H1 (cell line): Measurements from ENCODE around the gene CMTR2. TPM values are rescaled to one million over a fixed set of nuclear protein-coding genes. Genes with fewer than 3 reads are reported as not detected.

Experiments
- CTCF ChIA-PET: fragments of 300-600 bp; sonication (Branson Sonifier 250); formaldehyde crosslinking; loops from one replicate; lab custom pipeline; 2021; ENCODE audit not compliant: partially characterized antibody; lab: Charles Lee
- POLR2A ChIA-PET: fragments of 300-600 bp; sonication (Branson Sonifier 250); formaldehyde crosslinking; loops from one replicate; lab custom pipeline; 2021; ENCODE audit warnings: inconsistent platforms; ENCODE audit not compliant: partially characterized antibody; lab: Charles Lee
- DNase-seq, 2 experiments: peaks; one replicate each; pipeline versions ENCODE4 v3.0.0 to v3.0.0-alpha.2; 2010 to 2022; ENCODE audit warnings: low spot score in 2 of 2, low read depth in 1 of 2, mixed read lengths in 1 of 2
- FAIRE-seq: peaks from 2 replicates; lab custom pipeline; 2011; peaks lifted over from hg19 to GRCh38; lab: Jason Lieb, UNC
- H2AFZ ChIP-seq: 2 replicates; pipeline ENCODE4 v1.8.1; 2012; ENCODE audit warnings: low read length, inconsistent platforms
- H2AK5ac ChIP-seq: 2 replicates; pipeline ENCODE4 v1.6.1; 2013; ENCODE audit warnings: low read depth, low read length
- H2BK120ac ChIP-seq: replicated peaks from 2 replicates; pipeline ENCODE3; 2013; ENCODE audit warnings: low read depth, low read length, inconsistent platforms
- H2BK12ac ChIP-seq: 2 replicates; pipeline ENCODE4 v1.6.1; 2013; ENCODE audit warnings: low read depth, low read length
- H2BK15ac ChIP-seq: 2 replicates; pipeline ENCODE4 v1.6.1; 2013; ENCODE audit warnings: low read length
- H2BK20ac ChIP-seq: 2 replicates; pipeline ENCODE4 v1.6.1; 2013; ENCODE audit warnings: low read length
- H2BK5ac ChIP-seq: 2 replicates; pipeline ENCODE4 v1.6.1; 2013; ENCODE audit warnings: low read depth, low read length
- H3K14ac ChIP-seq: 2 replicates; pipeline ENCODE4 v1.6.1; 2013; ENCODE audit warnings: inconsistent platforms; ENCODE audit not compliant: insufficient read length
- H3K18ac ChIP-seq: 2 replicates; pipeline ENCODE4 v1.6.1; 2013; ENCODE audit warnings: low read length; ENCODE audit errors: extremely low read depth
- H3K23ac ChIP-seq: 2 replicates; pipeline ENCODE4 v1.6.1; 2013; ENCODE audit warnings: inconsistent platforms; ENCODE audit not compliant: insufficient read length
- H3K23me2 ChIP-seq: 2 replicates; pipeline ENCODE4 v1.6.1; 2013; ENCODE audit warnings: low read depth, low read length
- H3K27ac ChIP-seq: 2 replicates; pipeline ENCODE4 v1.6.1; 2011; ENCODE audit warnings: low read depth, low read length, inconsistent platforms
- H3K27me3 ChIP-seq, 4 experiments: replicated peaks in 1 of 4; 1 replicate in 1 of 4; 2 replicates in 3 of 4; pipeline versions ENCODE4 v1.6.1 to v1.8.1; 2011 to 2013; ENCODE audit warnings: low read length in 3 of 4, mild to moderate bottlenecking in 3 of 4, inconsistent platforms in 2 of 4, mixed read lengths in 2 of 4, moderate library complexity in 1 of 4; ENCODE audit not compliant: control insufficient read depth in 3 of 4, insufficient read depth in 3 of 4; ENCODE audit errors: extremely low read depth in 1 of 4
- H3K36me3 ChIP-seq, 4 experiments: 2 replicates each; pipeline versions ENCODE4 v1.6.1 to v1.8.1; 2011 to 2013; ENCODE audit warnings: mild to moderate bottlenecking in 4 of 4, low read length in 3 of 4, moderate library complexity in 2 of 4, control low read depth in 1 of 4, inconsistent platforms in 1 of 4; ENCODE audit not compliant: insufficient read depth in 4 of 4, control insufficient read depth in 2 of 4
- H3K4ac ChIP-seq: replicated peaks from 2 replicates; pipeline ENCODE3; 2013; ENCODE audit warnings: low read length, low read depth, mixed read lengths, inconsistent platforms; ENCODE audit not compliant: insufficient read length
- H3K4me1 ChIP-seq, 4 experiments: replicated peaks in 1 of 4; 1 replicate in 1 of 4; 2 replicates in 3 of 4; pipeline versions ENCODE4 v1.6.1 to v1.8.1; 2011 to 2013; ENCODE audit warnings: low read length in 3 of 4, inconsistent platforms in 2 of 4, mixed read lengths in 1 of 4; ENCODE audit not compliant: insufficient read depth in 4 of 4, control insufficient read depth in 3 of 4
- H3K4me2 ChIP-seq, 2 experiments: 2 replicates each; pipeline versions ENCODE4 v1.6.1 to v1.8.1; 2011 to 2013; ENCODE audit warnings: low read depth in 2 of 2, low read length in 2 of 2, control low read depth in 1 of 2, inconsistent platforms in 1 of 2, mild to moderate bottlenecking in 1 of 2; ENCODE audit not compliant: insufficient read depth in 1 of 2
- H3K4me3 ChIP-seq, 4 experiments: fragments of 200-600, 300-600 bp in 1 of 4; sonication (generic), shearing (Covaris generic), sonication (Bioruptor Twin) in 1 of 4; 2 replicates each; pipeline versions ENCODE4 v1.5.1 to v1.8.1; 2011 to 2016; ENCODE audit warnings: low read length in 4 of 4, low read depth in 3 of 4, control low read depth in 2 of 4, inconsistent platforms in 2 of 4, mild to moderate bottlenecking in 2 of 4, mixed read lengths in 1 of 4, moderate library complexity in 1 of 4; ENCODE audit not compliant: insufficient read depth in 2 of 4; ENCODE audit errors: extremely low read depth in 1 of 4
- H3K56ac ChIP-seq: replicated peaks from 2 replicates; pipeline ENCODE3; 2013; ENCODE audit warnings: low read depth, mild to moderate bottlenecking, mixed read lengths, low read length, inconsistent platforms; ENCODE audit not compliant: insufficient read length
- H3K79me1 ChIP-seq: 2 replicates; pipeline ENCODE4 v1.6.1; 2013; ENCODE audit warnings: low read depth, low read length, control low read depth
- H3K79me2 ChIP-seq, 2 experiments: 2 replicates each; pipeline versions ENCODE4 v1.6.1 to v1.8.1; 2012 to 2013; ENCODE audit warnings: low read length in 2 of 2, mild to moderate bottlenecking in 2 of 2, inconsistent platforms in 1 of 2; ENCODE audit not compliant: insufficient read depth in 2 of 2, control insufficient read depth in 1 of 2
- H3K9ac ChIP-seq, 4 experiments: replicated peaks in 1 of 4; 1 replicate in 1 of 4; 2 replicates in 3 of 4; pipeline versions ENCODE4 v1.6.1 to v1.8.1; 2011 to 2013; ENCODE audit warnings: low read depth in 3 of 4, low read length in 3 of 4, control low read depth in 2 of 4, mild to moderate bottlenecking in 2 of 4, moderate library complexity in 2 of 4, inconsistent platforms in 1 of 4; ENCODE audit errors: extremely low read depth in 1 of 4
- H3K9me3 ChIP-seq, 2 experiments: 2 replicates each; pipeline versions ENCODE4 v1.6.1 to v1.8.1; 2012 to 2013; ENCODE audit warnings: mild to moderate bottlenecking in 2 of 2, moderate library complexity in 2 of 2, control low read depth in 1 of 2, inconsistent platforms in 1 of 2, low read depth in 1 of 2, low read length in 1 of 2, mixed read lengths in 1 of 2; ENCODE audit not compliant: insufficient read depth in 2 of 2
- H4K20me1 ChIP-seq, 2 experiments: replicated peaks in 1 of 2; 2 replicates each; pipeline versions ENCODE3 to v1.8.1; 2011 to 2013; ENCODE audit warnings: inconsistent platforms in 2 of 2, low read length in 2 of 2, mild to moderate bottlenecking in 1 of 2; ENCODE audit not compliant: insufficient read depth in 2 of 2, control insufficient read depth in 1 of 2
- H4K5ac ChIP-seq: 2 replicates; pipeline ENCODE4 v1.6.1; 2013; ENCODE audit warnings: low read length, low read depth, mixed read lengths, inconsistent platforms; ENCODE audit not compliant: insufficient read length
- H4K8ac ChIP-seq: 2 replicates; pipeline ENCODE4 v1.8.0; 2013; ENCODE audit warnings: mild to moderate bottlenecking, moderate library complexity, low read length, inconsistent platforms; ENCODE audit not compliant: insufficient read depth; ENCODE audit errors: extremely low read depth
- H4K91ac ChIP-seq: replicated peaks from 2 replicates; pipeline ENCODE3; 2013; ENCODE audit warnings: low read length, mixed read lengths, inconsistent platforms; ENCODE audit not compliant: insufficient read length
- JUND ChIP-seq: IDR thresholded peaks from 2 replicates; pipeline ENCODE4 v1.6.1; 2011; ENCODE audit warnings: mild to moderate bottlenecking, improper control_type of control experiment, low read length
- RAD21 ChIP-seq, 2 experiments: IDR thresholded peaks in 1 of 2; conservative IDR thresholded peaks in 1 of 2; 2 replicates each; pipeline ENCODE4 v1.6.1; 2011; ENCODE audit warnings: low read depth in 2 of 2, low read length in 2 of 2, improper control_type of control experiment in 1 of 2, inconsistent platforms in 1 of 2, mild to moderate bottlenecking in 1 of 2, moderate library complexity in 1 of 2
- TCF12 ChIP-seq: IDR thresholded peaks from 2 replicates; pipeline ENCODE4 v1.6.1; 2011; ENCODE audit warnings: low read depth, mild to moderate bottlenecking, low read length
- WGBS, 2 experiments: shearing (Covaris generic) in 1 of 2; methylation state at CpG; one replicate each; pipeline versions ENCODE4 v1.1.6 to v1.1.7; 2013 to 2015; ENCODE audit warnings: low lambda C conversion rate in 2 of 2, mixed read lengths in 2 of 2, inconsistent platforms in 1 of 2, low coverage in 1 of 2, missing lambda C conversion rate in 1 of 2; ENCODE audit not compliant: insufficient replicate concordance in 2 of 2, insufficient coverage in 1 of 2, insufficient read length in 1 of 2; ENCODE audit errors: extremely low coverage in 1 of 2, missing lambda C conversion rate in 1 of 2; 5-methylcytosine and 5-hydroxymethylcytosine counted together
- polyA plus RNA-seq, 7 experiments: library from polyadenylated mRNA; depleted of rRNA in 3 of 7; stranded (reverse) in 5 of 7; unstranded in 2 of 7; fragments of >200 nt in 5 of 7; fragments of 200-250 nt in 2 of 7; gene quantifications; 1 replicate in 5 of 7; 2 replicates in 1 of 7; 4 replicates in 1 of 7; pipeline versions ENCODE4 v1.2.1 to v1.2.3, GENCODE V29; 2011 to 2013; ENCODE audit warnings: missing spikeins in 2 of 7, mixed read lengths in 2 of 7
- total RNA-seq: library from RNA; stranded (reverse); fragmentation: NEBNext Ultra II Directional; extraction: Animal tissue kit (Norgen Biotek cat#: 25700); gene quantifications from 2 replicates; pipeline ENCODE4 v1.2.1, GENCODE V29; 2021
- TF ChIP-seq, protein P1 (sequence below): IDR thresholded peaks from 2 replicates; pipeline ENCODE4 v1.6.1; 2011; ENCODE audit warnings: low read length, improper control_type of control experiment
- TF ChIP-seq, protein P2 (sequence below), 3 experiments: IDR thresholded peaks; 1 replicate in 2 of 3; 2 replicates in 1 of 3; pipeline versions ENCODE4 v1.5.1 to v1.6.1; 2011; ENCODE audit warnings: low read length in 3 of 3, mild to moderate bottlenecking in 3 of 3, inconsistent platforms in 2 of 3, low read depth in 1 of 3, moderate library complexity in 1 of 3; ENCODE audit not compliant: insufficient read depth in 1 of 3; ENCODE audit errors: control extremely low read depth in 1 of 3

CMTR2 gene
- total and polyA plus RNA-seq, 2 of the 8 experiments (the other 6 are each of a cell fraction or from before 2014, with no cell fraction given): 8.5 to 12.8 TPM

DNA sequence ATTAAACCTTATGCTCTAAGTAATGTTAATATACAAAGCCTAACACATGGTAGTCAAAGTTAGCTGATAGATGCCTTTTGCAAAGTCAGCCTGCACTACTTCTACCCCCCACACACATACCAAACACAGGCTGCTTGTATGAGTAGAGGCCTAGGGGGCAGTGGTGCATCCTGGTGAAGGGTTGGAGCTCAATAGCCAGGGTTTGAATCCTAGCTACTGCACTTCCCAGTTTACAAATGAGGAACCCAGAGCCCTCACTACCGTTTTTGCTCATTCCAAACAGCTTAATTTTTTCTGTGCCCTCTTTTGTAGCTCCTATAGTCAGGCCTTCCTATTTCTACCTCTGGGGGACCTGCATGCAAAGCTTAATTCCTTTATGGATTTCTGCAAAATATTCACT lies 39.8 kb downstream of the CMTR2 start:
- Histone ChIP-seq H2BK20ac (no peak overlapping the region), H2AK5ac (no peak overlapping the region), H2BK120ac (no peak overlapping the region), H3K9me3 (no peaks in the 10 kb centered on the region), H3K56ac (no peak overlapping the region), H2BK5ac (no peak overlapping the region), H4K5ac (no peak overlapping the region), H3K4ac (no peak overlapping the region), H3K9ac (no peak overlapping the region), H3K23me2 (no peaks in the 10 kb centered on the region), H3K18ac (no peak overlapping the region), H3K4me1 (peaks cover 0 to 5% (median 0%) of the 10 kb centered on the region in 4 experiments; a peak in 3 of 7 replicates), H3K36me3 (no peaks in the 10 kb centered on the region), H3K4me3 (no peak overlapping the region), H2AFZ (no peak overlapping the region), H3K4me2 (no peak overlapping the region), H3K23ac (no peak overlapping the region), H3K27ac (no peak overlapping the region), H2BK15ac (no peak overlapping the region), H4K20me1 (no peaks in the 10 kb centered on the region), H3K79me1 (no peaks in the 10 kb centered on the region), H2BK12ac (no peak overlapping the region), H3K79me2 (no peaks in the 10 kb centered on the region), H3K14ac (no peak overlapping the region), H4K91ac (no peak overlapping the region), H4K8ac (no peak overlapping the region), H3K27me3 (no peaks in the 10 kb centered on the region)
- CTCF ChIA-PET: interaction anchor here (0.5 to 4.5 kb wide), 21 partner anchors 9 to 187 kb away, joined by 3 to 49 read pairs (median 4); partner anchors contain the start of genes CALB2, CMTR2 and HYDIN
- DNase-seq (no peak), FAIRE-seq (peak; percentile 75)
- WGBS, 2 experiments: 81% methylated on average over 1 of the region's 1 CpG; no CpG with 5 or more reads in 1 of the 2 experiments
- TF ChIP-seq, protein P1, sequence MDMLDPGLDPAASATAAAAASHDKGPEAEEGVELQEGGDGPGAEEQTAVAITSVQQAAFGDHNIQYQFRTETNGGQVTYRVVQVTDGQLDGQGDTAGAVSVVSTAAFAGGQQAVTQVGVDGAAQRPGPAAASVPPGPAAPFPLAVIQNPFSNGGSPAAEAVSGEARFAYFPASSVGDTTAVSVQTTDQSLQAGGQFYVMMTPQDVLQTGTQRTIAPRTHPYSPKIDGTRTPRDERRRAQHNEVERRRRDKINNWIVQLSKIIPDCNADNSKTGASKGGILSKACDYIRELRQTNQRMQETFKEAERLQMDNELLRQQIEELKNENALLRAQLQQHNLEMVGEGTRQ: no peak
- peak; percentile 45 to 67; a peak in 3 of 4 replicates for TF ChIP-seq RAD21 (IDR thresholded peaks at IDR 0.05 in 1 of 2, conservative IDR thresholded peaks at IDR 0.05 in 1 of 2; ENCODE audit: low read depth in 2 of 2, low read length in 2 of 2)
- TF ChIP-seq TCF12: no peak
- TF ChIP-seq JUND: no peak
- TF ChIP-seq, protein P2, sequence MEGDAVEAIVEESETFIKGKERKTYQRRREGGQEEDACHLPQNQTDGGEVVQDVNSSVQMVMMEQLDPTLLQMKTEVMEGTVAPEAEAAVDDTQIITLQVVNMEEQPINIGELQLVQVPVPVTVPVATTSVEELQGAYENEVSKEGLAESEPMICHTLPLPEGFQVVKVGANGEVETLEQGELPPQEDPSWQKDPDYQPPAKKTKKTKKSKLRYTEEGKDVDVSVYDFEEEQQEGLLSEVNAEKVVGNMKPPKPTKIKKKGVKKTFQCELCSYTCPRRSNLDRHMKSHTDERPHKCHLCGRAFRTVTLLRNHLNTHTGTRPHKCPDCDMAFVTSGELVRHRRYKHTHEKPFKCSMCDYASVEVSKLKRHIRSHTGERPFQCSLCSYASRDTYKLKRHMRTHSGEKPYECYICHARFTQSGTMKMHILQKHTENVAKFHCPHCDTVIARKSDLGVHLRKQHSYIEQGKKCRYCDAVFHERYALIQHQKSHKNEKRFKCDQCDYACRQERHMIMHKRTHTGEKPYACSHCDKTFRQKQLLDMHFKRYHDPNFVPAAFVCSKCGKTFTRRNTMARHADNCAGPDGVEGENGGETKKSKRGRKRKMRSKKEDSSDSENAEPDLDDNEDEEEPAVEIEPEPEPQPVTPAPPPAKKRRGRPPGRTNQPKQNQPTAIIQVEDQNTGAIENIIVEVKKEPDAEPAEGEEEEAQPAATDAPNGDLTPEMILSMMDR (IDR thresholded peaks at IDR 0.05; ENCODE audit: control extremely low read depth in 1 of 3, insufficient read depth in 1 of 3, low read depth in 1 of 3, low read length in 3 of 3): peak; percentile 56 to 84 (median 74)
- POLR2A ChIA-PET: interaction anchor here (0.8 to 1.0 kb wide), 2 partner anchors 40 to 177 kb away, joined by 3 read pairs; partner anchors contain the start of gene CMTR2
